ENCODE results near the gene UGT3A2. TPM values are rescaled to one million over a fixed set of nuclear protein-coding genes. Genes with fewer than 3 reads are reported as not detected.
"Not testable (repeated sequence)": the region's sequence is repeated elsewhere in the genome, so short reads cannot be mapped to it uniquely, and the experiment has no call there.

UGT3A2 gene
- total and polyA plus RNA-seq, 2 of the 4 experiments (the other 2 are of a cell fraction), result not detected

DNA sequence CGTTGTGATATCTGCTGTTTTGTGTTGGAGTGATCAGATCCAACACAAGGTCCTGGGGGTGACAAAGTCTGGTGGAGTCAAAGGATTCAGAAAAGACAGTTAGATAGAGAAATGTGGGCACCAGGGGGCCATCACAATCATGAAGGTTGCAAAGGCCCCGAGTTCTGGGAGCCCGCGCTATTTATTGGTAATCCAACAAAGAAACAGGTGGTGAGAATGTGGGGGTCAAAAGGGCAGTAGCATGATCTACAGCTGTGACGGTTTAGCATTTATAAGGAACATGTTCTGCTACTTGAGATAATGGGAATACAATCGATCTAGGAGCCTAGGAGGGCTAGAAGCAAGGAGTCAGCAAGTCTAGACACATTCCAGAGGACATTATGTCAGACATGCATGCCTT is 44.4 kb downstream of the UGT3A2 start:
- H4K5ac ChIP-seq (ENCODE audit: low read depth, low read length); H2AK9ac ChIP-seq (replicated peaks; ENCODE audit: low read depth, low read length, poor library complexity); H3K4ac ChIP-seq (ENCODE audit: low read depth, low read length); H2BK5ac ChIP-seq (ENCODE audit: low read depth, low read length, poor library complexity, severe bottlenecking); H2AFZ ChIP-seq (replicated peaks; ENCODE audit: low read length, poor library complexity); H2BK20ac ChIP-seq (ENCODE audit: low read depth, low read length); H3K79me1 ChIP-seq (ENCODE audit: low read depth in 1 of 2, low read length in 2 of 2); H3K9me3 ChIP-seq (ENCODE audit: control insufficient read depth, insufficient read depth, low read length); H2BK15ac ChIP-seq (ENCODE audit: low read depth, low read length); H3K27me3 ChIP-seq (ENCODE audit: control insufficient read depth, insufficient read depth, low read length); H3K9ac ChIP-seq (ENCODE audit: low read depth, low read length); H2BK120ac ChIP-seq (ENCODE audit: low read depth, low read length); H3K4me1 ChIP-seq (ENCODE audit: control insufficient read depth, insufficient read depth, low read length); H3K23ac ChIP-seq (ENCODE audit: low read depth, low read length); H4K8ac ChIP-seq (ENCODE audit: low read depth in 2 of 2, low read length in 2 of 2); H3K27ac ChIP-seq (ENCODE audit: insufficient read depth, low read length); DNase-seq; H3K14ac ChIP-seq (replicated peaks; ENCODE audit: low read depth, low read length); BruUV-seq (replicated peaks); ATAC-seq (ENCODE audit: low read depth); H3K4me2 ChIP-seq (ENCODE audit: low read depth, low read length); in situ Hi-C loops (cut with MboI; ENCODE audit: low sequenced_read_pairs); H4K91ac ChIP-seq (ENCODE audit: insufficient read depth, low read depth, low read length); dilution Hi-C loops (cut with HindIII; ENCODE audit: low sequenced_read_pairs, unreplicated experiment); H3K56ac ChIP-seq (ENCODE audit: extremely low read depth, insufficient read depth, low read length); H3K4me3 ChIP-seq (ENCODE audit: insufficient read depth, low read depth, low read length); intact Hi-C loops (cut with micrococcal nuclease); H3K18ac ChIP-seq (ENCODE audit: low read depth, low read length); H3K36me3 ChIP-seq (ENCODE audit: control insufficient read depth, insufficient read depth, low read length); H4K20me1 ChIP-seq (ENCODE audit: insufficient read depth, low read length); H2AK5ac ChIP-seq (ENCODE audit: low read depth, low read length); CTCF ChIA-PET; H3K9me1 ChIP-seq (ENCODE audit: insufficient read depth, low read length): not testable (repeated sequence)
- POLR2A ChIA-PET (ENCODE audit: unreplicated experiment), result interaction anchor here (0.7 kb wide), 1 partner anchor 535 kb away, joined by 3 read pairs; no protein-coding TSS in a partner anchor
- WGBS, 2 experiments (ENCODE audit: extremely low coverage in 2 of 2, insufficient read length in 1 of 2), result 94% methylated on average over 3 of the region's 6 CpGs; no CpG with 5 or more reads in 1 of the 2 experiments

GRCh38 chr5:36019584-36019983 is 47.1 kb downstream of the UGT3A2 start:
- CTCF ChIA-PET; H2AK9ac ChIP-seq (replicated peaks; ENCODE audit: low read depth, low read length, poor library complexity); H3K4ac ChIP-seq (ENCODE audit: low read depth, low read length); intact Hi-C loops (cut with micrococcal nuclease); H3K14ac ChIP-seq (replicated peaks; ENCODE audit: low read depth, low read length); H3K36me3 ChIP-seq (ENCODE audit: control insufficient read depth, insufficient read depth, low read length); H3K79me1 ChIP-seq (ENCODE audit: low read depth in 1 of 2, low read length in 2 of 2); H3K27ac ChIP-seq (ENCODE audit: insufficient read depth, low read length); H2AFZ ChIP-seq (replicated peaks; ENCODE audit: low read length, poor library complexity); H4K8ac ChIP-seq (ENCODE audit: low read depth in 2 of 2, low read length in 2 of 2); H3K27me3 ChIP-seq (ENCODE audit: control insufficient read depth, insufficient read depth, low read length); ATAC-seq (ENCODE audit: low read depth); H3K18ac ChIP-seq (ENCODE audit: low read depth, low read length); H3K9me3 ChIP-seq (ENCODE audit: control insufficient read depth, insufficient read depth, low read length); in situ Hi-C loops (cut with MboI; ENCODE audit: low sequenced_read_pairs); H2BK15ac ChIP-seq (ENCODE audit: low read depth, low read length); H3K56ac ChIP-seq (ENCODE audit: extremely low read depth, insufficient read depth, low read length); H3K4me1 ChIP-seq (ENCODE audit: control insufficient read depth, insufficient read depth, low read length); POLR2A ChIA-PET (ENCODE audit: unreplicated experiment); H4K5ac ChIP-seq (ENCODE audit: low read depth, low read length); DNase-seq; H3K4me3 ChIP-seq (ENCODE audit: insufficient read depth, low read depth, low read length); H2AK5ac ChIP-seq (ENCODE audit: low read depth, low read length); H3K9me1 ChIP-seq (ENCODE audit: insufficient read depth, low read length); H3K4me2 ChIP-seq (ENCODE audit: low read depth, low read length); H3K23ac ChIP-seq (ENCODE audit: low read depth, low read length); H2BK5ac ChIP-seq (ENCODE audit: low read depth, low read length, poor library complexity, severe bottlenecking); H3K9ac ChIP-seq (ENCODE audit: low read depth, low read length); H2BK20ac ChIP-seq (ENCODE audit: low read depth, low read length); H2BK120ac ChIP-seq (ENCODE audit: low read depth, low read length); H4K91ac ChIP-seq (ENCODE audit: insufficient read depth, low read depth, low read length); dilution Hi-C loops (cut with HindIII; ENCODE audit: low sequenced_read_pairs, unreplicated experiment); H4K20me1 ChIP-seq (ENCODE audit: insufficient read depth, low read length); BruUV-seq (replicated peaks): not testable (repeated sequence)
- WGBS, 2 experiments (ENCODE audit: extremely low coverage in 2 of 2, insufficient read length in 1 of 2), result no CpG with 5 or more reads among the region's 5 CpGs
